Limb (tissue), 2 donors: ENCODE data around the gene CCNK.

ENCODE experiments used
- DNase-seq, 2 donors: peaks; one replicate each; pipeline ENCODE4 v3.0.0-alpha.2; 2016; ENCODE audit errors: extremely low spot score in 2 of 2

CCNK gene

GRCh38 chr14:99507860-99508640 lies 26.8 kb downstream of the CCNK start:
- DNase-seq = no peak

- DNase-seq = no peak
Observed at GRCh38 chr14:99508896-99509629, 27.9 kb downstream of the CCNK start.

- DNase-seq = no peak
Observed at GRCh38 chr14:99509871-99510555, 28.8 kb downstream of the CCNK start.

- DNase-seq = no peak
Observed at GRCh38 chr14:99510556-99511139, 29.4 kb downstream of the CCNK start.

- DNase-seq = peak in 1 of 2 donors; percentile 30
Observed at GRCh38 chr14:99511421-99512109, 30.4 kb downstream of the CCNK start.

- no peak for DNase-seq
Observed at GRCh38 chr14:99512110-99512449, 30.9 kb downstream of the CCNK start.

GRCh38 chr14:99512571-99513182 lies 31.5 kb downstream of the CCNK start:
- DNase-seq = no peak

GRCh38 chr14:99513183-99513694 lies 32.0 kb downstream of the CCNK start:
- peak in 1 of 2 donors; percentile 26 for DNase-seq

GRCh38 chr14:99513946-99514551 lies 32.8 kb downstream of the CCNK start:
- no peak for DNase-seq

- DNase-seq = peak in 1 of 2 donors; percentile 30
Observed at GRCh38 chr14:99514552-99515300, 33.5 kb downstream of the CCNK start.

- peak in 1 of 2 donors; percentile 34 for DNase-seq
Observed at GRCh38 chr14:99515301-99516155, 34.3 kb downstream of the CCNK start.

GRCh38 chr14:99516156-99516870 lies 35.1 kb downstream of the CCNK start:
- peak in 1 of 2 donors; percentile 29 for DNase-seq

- peak in 1 of 2 donors; percentile 29 for DNase-seq
Observed at GRCh38 chr14:99516871-99517642, 35.8 kb downstream of the CCNK start.

- peak in 1 of 2 donors; percentile 33 for DNase-seq
Observed at GRCh38 chr14:99517643-99518381, 36.6 kb downstream of the CCNK start.

- DNase-seq = peak in 1 of 2 donors; percentile 87
Observed at GRCh38 chr14:99518441-99519346, 37.5 kb downstream of the CCNK start.
